ENCODE measurements around the gene ZNF670.

DNA sequence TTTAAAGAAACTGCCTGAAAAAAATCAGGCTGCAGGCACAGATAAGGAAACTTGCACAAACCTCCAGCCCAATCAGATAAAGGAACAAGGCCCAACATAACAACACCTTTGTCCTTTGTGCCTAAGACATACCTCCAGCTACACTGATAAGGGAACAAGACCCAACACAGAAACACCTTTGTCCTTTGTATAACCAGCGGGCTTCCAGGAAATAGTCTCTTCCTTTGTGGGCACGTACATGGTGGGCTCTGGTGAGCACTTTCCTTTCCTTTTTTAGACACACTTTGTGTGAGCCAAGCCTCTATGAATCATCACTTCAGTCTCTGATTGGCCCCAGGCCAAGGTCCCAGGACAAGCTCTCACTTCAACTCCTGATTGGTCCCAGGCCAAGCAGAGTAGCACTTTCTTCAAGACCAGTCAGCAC lies 23.6 kb downstream of the ZNF670 start:
- TF ChIP-seq, protein P1, sequence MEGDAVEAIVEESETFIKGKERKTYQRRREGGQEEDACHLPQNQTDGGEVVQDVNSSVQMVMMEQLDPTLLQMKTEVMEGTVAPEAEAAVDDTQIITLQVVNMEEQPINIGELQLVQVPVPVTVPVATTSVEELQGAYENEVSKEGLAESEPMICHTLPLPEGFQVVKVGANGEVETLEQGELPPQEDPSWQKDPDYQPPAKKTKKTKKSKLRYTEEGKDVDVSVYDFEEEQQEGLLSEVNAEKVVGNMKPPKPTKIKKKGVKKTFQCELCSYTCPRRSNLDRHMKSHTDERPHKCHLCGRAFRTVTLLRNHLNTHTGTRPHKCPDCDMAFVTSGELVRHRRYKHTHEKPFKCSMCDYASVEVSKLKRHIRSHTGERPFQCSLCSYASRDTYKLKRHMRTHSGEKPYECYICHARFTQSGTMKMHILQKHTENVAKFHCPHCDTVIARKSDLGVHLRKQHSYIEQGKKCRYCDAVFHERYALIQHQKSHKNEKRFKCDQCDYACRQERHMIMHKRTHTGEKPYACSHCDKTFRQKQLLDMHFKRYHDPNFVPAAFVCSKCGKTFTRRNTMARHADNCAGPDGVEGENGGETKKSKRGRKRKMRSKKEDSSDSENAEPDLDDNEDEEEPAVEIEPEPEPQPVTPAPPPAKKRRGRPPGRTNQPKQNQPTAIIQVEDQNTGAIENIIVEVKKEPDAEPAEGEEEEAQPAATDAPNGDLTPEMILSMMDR (IDR thresholded peaks at IDR 0.05): no peak
- no peak for TF ChIP-seq EP300 (IDR thresholded peaks at IDR 0.05; ENCODE audit: low read depth)

All from transverse colon (tissue), 3 donors.